ENCODE measurements around the gene MFN2. TPM values are rescaled to one million over a fixed set of nuclear protein-coding genes. Genes with fewer than 3 reads are reported as not detected.

The MFN2 gene
- total and polyA plus RNA-seq, 2 of the 8 experiments (the other 6 are each of a cell fraction or from before 2014, with no cell fraction given) = 34.0 to 62.5 TPM

GRCh38 chr1:12049616-12050015 lies 69.4 kb downstream of the MFN2 start:
- DNase-seq (ENCODE audit: low read depth in 1 of 2, low spot score in 2 of 2) = no peak
- H3K79me1 ChIP-seq (ENCODE audit: low read depth, low read length) = no peaks in the 10 kb centered on the region
- H4K91ac ChIP-seq (replicated peaks; ENCODE audit: insufficient read length, low read length) = no peak overlapping the region
- POLR2A ChIA-PET (ENCODE audit: partially characterized antibody) = interaction anchor here (0.6 to 1.2 kb wide), 5 partner anchors 13 to 297 kb away, joined by 3 to 4 read pairs (median 3); partner anchors contain the start of genes MIIP and TNFRSF8
- no peak overlapping the region for H2AK5ac ChIP-seq (ENCODE audit: low read depth, low read length)
- H2AFZ ChIP-seq (ENCODE audit: low read length) = no peak overlapping the region
- peaks cover 0 to 13% (median 4%) of the 10 kb centered on the region in 4 experiments; a peak in 5 of 7 replicates for H3K4me1 ChIP-seq (replicated peaks in 1 of 4; ENCODE audit: control insufficient read depth in 3 of 4, insufficient read depth in 4 of 4, low read length in 3 of 4)
- H3K4me2 ChIP-seq (ENCODE audit: insufficient read depth in 1 of 2, low read depth in 2 of 2, low read length in 2 of 2) = no peak overlapping the region; a peak in 1 of 4 replicates
- CTCF ChIA-PET (ENCODE audit: partially characterized antibody) = interaction anchor here (0.6 to 4.9 kb wide), 10 partner anchors 9 to 1530 kb away, joined by 3 to 31 read pairs (median 6); no protein-coding TSS in a partner anchor
- no peak overlapping the region for H2BK5ac ChIP-seq (ENCODE audit: low read depth, low read length)
- H2BK120ac ChIP-seq (replicated peaks; ENCODE audit: low read depth, low read length) = no peak overlapping the region
- no peak overlapping the region for H3K18ac ChIP-seq (ENCODE audit: extremely low read depth, low read length)
- H3K79me2 ChIP-seq (ENCODE audit: control insufficient read depth in 1 of 2, insufficient read depth in 2 of 2, low read length in 2 of 2) = no peaks in the 10 kb centered on the region
- no peak overlapping the region for H3K56ac ChIP-seq (replicated peaks; ENCODE audit: insufficient read length, low read depth, low read length)
- no peaks in the 10 kb centered on the region; the same call in 1 of the 2 replicates for H3K23me2 ChIP-seq (ENCODE audit: low read depth, low read length)
- no peak overlapping the region for H3K23ac ChIP-seq (ENCODE audit: insufficient read length)
- no peak overlapping the region for H4K5ac ChIP-seq (ENCODE audit: insufficient read length, low read depth, low read length)
- no peaks in the 10 kb centered on the region for H3K27me3 ChIP-seq (replicated peaks in 1 of 4; ENCODE audit: control insufficient read depth in 3 of 4, extremely low read depth in 1 of 4, insufficient read depth in 3 of 4, low read length in 3 of 4)
- FAIRE-seq = peak; percentile 7
- H3K9me3 ChIP-seq (ENCODE audit: insufficient read depth in 2 of 2, low read depth in 1 of 2, low read length in 1 of 2) = no peaks in the 10 kb centered on the region
- H2BK12ac ChIP-seq (ENCODE audit: low read depth, low read length) = peak overlapping the region; percentile 50; the same call in 1 of the 2 replicates
- peaks cover 0 to 2% of the 10 kb centered on the region in 2 experiments for H4K20me1 ChIP-seq (replicated peaks in 1 of 2; ENCODE audit: control insufficient read depth in 1 of 2, insufficient read depth in 2 of 2, low read length in 2 of 2)
- no peak overlapping the region for H3K27ac ChIP-seq (ENCODE audit: low read depth, low read length)
- no peak overlapping the region for H3K4me3 ChIP-seq (ENCODE audit: extremely low read depth in 1 of 4, insufficient read depth in 2 of 4, low read depth in 3 of 4, low read length in 4 of 4)
- H3K9ac ChIP-seq (replicated peaks in 1 of 4; ENCODE audit: extremely low read depth in 1 of 4, low read depth in 3 of 4, low read length in 3 of 4) = no peak overlapping the region
- H2BK20ac ChIP-seq (ENCODE audit: low read length) = no peak overlapping the region
- H3K36me3 ChIP-seq (ENCODE audit: control insufficient read depth in 2 of 4, insufficient read depth in 4 of 4, low read length in 3 of 4) = no peaks in the 10 kb centered on the region
- no peak for TF ChIP-seq ATF3 (IDR thresholded peaks at IDR 0.05; ENCODE audit: insufficient read depth, low read depth, low read length)
- TF ChIP-seq RNF2 (IDR thresholded peaks at IDR 0.05; ENCODE audit: borderline replicate concordance, low read depth, low read length, missing control alignments, poor library complexity, severe bottlenecking) = no peak
- no peak for TF ChIP-seq SUZ12 (IDR thresholded peaks at IDR 0.05; ENCODE audit: low read length)
- TF ChIP-seq, protein P1, sequence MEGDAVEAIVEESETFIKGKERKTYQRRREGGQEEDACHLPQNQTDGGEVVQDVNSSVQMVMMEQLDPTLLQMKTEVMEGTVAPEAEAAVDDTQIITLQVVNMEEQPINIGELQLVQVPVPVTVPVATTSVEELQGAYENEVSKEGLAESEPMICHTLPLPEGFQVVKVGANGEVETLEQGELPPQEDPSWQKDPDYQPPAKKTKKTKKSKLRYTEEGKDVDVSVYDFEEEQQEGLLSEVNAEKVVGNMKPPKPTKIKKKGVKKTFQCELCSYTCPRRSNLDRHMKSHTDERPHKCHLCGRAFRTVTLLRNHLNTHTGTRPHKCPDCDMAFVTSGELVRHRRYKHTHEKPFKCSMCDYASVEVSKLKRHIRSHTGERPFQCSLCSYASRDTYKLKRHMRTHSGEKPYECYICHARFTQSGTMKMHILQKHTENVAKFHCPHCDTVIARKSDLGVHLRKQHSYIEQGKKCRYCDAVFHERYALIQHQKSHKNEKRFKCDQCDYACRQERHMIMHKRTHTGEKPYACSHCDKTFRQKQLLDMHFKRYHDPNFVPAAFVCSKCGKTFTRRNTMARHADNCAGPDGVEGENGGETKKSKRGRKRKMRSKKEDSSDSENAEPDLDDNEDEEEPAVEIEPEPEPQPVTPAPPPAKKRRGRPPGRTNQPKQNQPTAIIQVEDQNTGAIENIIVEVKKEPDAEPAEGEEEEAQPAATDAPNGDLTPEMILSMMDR (IDR thresholded peaks at IDR 0.05; ENCODE audit: control extremely low read depth in 1 of 3, insufficient read depth in 1 of 3, low read depth in 1 of 3, low read length in 3 of 3) = peak in 1 of 3 experiments; percentile 23; a peak in 1 of 4 replicates
- H4K8ac ChIP-seq (ENCODE audit: extremely low read depth, insufficient read depth, low read length) = no peak overlapping the region
- no peak overlapping the region for H2BK15ac ChIP-seq (ENCODE audit: low read length)
- 61% methylated on average over 4 of the region's 4 CpGs; no CpG with 5 or more reads in 1 of the 2 experiments for WGBS, 2 experiments (ENCODE audit: extremely low coverage in 1 of 2, insufficient coverage in 1 of 2, insufficient read length in 1 of 2, insufficient replicate concordance in 2 of 2, low coverage in 1 of 2, low lambda C conversion rate in 2 of 2, missing lambda C conversion rate in 1 of 2)
- no peak overlapping the region for H3K14ac ChIP-seq (ENCODE audit: insufficient read length)
- H3K4ac ChIP-seq (replicated peaks; ENCODE audit: insufficient read length, low read depth, low read length) = no peak overlapping the region

Measured in H1 (cell line).